ENCODE data around the gene FABP7. TPM values are rescaled to one million over a fixed set of nuclear protein-coding genes. Genes with fewer than 3 reads are reported as not detected.
A peak's percentile ranks its signal among the peaks of the same experiment; 100 is the strongest.

Gene FABP7
- polyA plus RNA-seq, 1 donor = 0.20 TPM

GRCh38 chr6:122758927-122759334 is 20.6 kb upstream of the FABP7 start:
- no peak for DNase-seq

DNA sequence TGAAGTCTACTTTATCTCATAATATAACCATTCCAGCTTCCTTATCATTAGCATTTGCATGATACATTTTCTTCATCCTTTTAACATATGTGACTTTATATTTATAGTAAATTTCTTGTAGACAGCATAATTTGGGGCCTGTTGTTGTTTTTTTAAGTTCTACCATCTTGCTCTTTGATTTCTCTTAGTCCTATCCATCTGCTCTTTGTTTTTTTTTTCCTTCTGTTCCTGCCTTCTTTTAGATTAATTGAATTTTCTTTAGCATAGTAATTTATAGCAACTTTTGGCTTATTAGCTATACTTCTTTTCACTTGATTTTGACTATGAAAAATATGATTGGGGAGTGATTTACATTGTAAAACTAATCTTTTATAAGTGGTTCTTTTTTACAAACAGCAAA is 19.2 kb upstream of the FABP7 start:
- no peak for DNase-seq

- DNase-seq = no peak
Measured at GRCh38 chr6:122766256-122766655, 13.3 kb upstream of the FABP7 start.

- no peak for DNase-seq
Measured at GRCh38 chr6:122770835-122771601, 8.5 kb upstream of the FABP7 start.

DNA sequence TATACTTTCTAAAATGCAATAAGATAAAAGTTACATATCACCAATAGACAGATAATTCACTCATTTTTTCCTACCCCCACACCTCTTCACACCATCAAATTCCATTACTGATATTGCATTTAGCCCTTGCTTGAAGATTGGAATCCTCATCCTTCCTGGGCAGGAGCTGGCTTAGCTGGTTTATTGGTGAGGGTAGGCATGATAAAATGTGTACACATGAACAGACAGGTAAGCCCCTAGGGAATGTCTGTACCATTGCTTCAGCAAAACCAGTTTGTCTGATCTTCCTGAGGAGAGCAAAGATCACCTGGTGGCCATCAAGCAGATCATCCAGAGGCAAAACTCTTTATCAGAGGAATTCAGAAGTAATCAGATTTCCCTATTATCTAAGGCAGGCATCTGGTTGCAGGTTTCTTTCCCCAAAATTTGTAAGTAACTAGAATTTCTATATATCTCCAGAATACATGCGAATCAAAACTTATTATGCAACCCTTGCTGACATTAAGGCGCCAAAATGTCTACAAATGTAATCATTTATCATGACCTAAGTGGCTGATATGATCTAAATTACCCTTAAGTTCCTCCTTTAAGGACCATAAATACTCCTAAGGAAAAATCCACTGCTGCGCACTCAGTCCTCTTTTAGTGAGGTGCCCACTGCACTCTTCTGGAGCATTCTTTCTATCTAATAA is 6.6 kb upstream of the FABP7 start:
- no peak for DNase-seq

GRCh38 chr6:122775975-122776374 is 3.5 kb upstream of the FABP7 start:
- DNase-seq = no peak

GRCh38 chr6:122778302-122778701 is 1.2 kb upstream of the FABP7 start:
- DNase-seq = no peak

- no peak for DNase-seq
Measured at GRCh38 chr6:122778985-122779661, 393 bp upstream of the FABP7 start.

DNA sequence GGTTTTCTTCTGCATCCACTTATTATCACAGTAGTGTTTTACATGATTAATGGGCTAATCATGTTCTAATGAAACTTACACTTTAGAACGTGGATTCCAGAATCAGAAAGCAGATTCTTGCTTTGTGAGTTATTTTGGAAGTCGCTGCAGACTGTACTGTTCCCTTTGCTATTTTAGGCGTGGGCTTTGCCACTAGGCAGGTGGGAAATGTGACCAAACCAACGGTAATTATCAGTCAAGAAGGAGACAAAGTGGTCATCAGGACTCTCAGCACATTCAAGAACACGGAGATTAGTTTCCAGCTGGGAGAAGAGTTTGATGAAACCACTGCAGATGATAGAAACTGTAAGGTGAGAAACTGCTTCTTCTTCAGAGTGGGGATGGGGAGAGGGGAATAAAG is 598 bp downstream of the FABP7 start:
- DNase-seq = no peak

GRCh38 chr6:122781716-122782115 is 2.2 kb downstream of the FABP7 start:
- DNase-seq = no peak

GRCh38 chr6:122783401-122783800 is 3.9 kb downstream of the FABP7 start:
- no peak for DNase-seq

- no peak for DNase-seq
Measured at GRCh38 chr6:122785891-122786290, 6.4 kb downstream of the FABP7 start.

GRCh38 chr6:122787721-122788120 is 8.2 kb downstream of the FABP7 start:
- no peak for DNase-seq

DNA sequence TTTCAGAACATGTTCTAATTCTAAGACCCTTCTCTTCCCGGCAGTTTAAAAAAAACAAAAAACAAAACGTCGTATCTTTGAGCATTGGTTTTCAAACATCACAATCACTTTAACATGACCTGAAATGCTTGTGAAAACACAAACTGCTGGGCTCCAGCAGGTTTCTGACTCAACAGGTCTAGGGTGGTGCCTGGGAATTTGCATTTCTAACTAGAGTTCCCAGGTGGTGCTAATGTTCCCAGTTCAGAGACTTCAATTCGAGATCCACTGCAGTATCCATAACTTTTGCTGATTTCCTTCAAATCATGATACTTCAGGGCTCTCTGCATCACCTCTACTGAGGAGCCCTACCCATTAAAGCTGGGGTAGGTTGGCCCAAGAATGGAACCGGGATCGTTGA is 8.7 kb downstream of the FABP7 start:
- DNase-seq = no peak

DNA sequence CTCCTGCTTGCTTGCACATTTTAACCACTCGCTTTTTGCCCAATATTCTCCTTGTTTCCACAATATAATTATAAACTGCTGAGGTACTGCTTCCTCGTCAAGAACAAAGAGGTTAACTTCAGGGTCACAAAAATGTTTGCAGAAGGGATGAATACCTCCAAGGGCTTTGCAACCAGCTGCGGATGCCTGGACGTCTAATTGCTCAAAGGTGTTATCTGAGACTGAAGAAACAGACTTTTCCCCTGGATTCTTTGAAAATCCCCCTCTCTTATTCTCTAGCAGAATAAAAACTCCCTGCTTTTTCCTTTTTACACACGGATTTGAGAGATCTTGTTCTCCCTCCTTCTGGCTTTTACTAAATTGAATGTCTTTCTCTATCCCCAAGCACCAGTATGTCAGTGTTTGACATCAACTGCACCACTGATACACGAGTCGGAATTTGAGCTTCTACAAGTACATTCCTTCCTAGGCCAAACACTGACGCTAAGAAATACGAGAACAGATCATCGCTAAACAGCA is 9.2 kb downstream of the FABP7 start:
- DNase-seq = peak; percentile 68

GRCh38 chr6:122789182-122790027 is 9.9 kb downstream of the FABP7 start, which contains the start of gene SMPDL3A:
SMPDL3A (plus strand) TSS chr6:122789258; CDS start chr6:122789347, 89 bp downstream.
- DNase-seq = peak; percentile 68

DNA sequence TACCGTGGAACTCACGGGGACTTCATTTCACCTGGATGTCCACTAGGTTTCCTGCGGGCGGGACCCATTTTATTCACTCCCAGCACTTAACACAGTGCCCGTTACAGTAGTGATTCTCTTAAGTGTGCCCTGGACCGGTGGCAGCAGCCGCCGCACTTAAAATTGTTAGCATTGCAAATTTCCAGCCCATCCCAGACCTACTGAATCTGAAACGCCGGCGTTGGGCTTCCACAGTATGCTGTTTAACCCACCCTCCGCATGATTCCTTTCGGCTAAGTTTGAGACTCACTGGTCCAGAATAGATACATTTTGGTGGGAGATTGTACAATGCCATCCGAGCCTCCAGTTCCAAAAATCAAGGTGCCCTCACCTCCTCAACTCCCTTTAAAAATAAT is 10.5 kb downstream of the FABP7 start:
- no peak for DNase-seq

- peak; percentile 37 for DNase-seq
Measured at GRCh38 chr6:122790423-122791309, 11.2 kb downstream of the FABP7 start.

- no peak for DNase-seq
Measured at GRCh38 chr6:122791310-122791679, 11.8 kb downstream of the FABP7 start.

DNA sequence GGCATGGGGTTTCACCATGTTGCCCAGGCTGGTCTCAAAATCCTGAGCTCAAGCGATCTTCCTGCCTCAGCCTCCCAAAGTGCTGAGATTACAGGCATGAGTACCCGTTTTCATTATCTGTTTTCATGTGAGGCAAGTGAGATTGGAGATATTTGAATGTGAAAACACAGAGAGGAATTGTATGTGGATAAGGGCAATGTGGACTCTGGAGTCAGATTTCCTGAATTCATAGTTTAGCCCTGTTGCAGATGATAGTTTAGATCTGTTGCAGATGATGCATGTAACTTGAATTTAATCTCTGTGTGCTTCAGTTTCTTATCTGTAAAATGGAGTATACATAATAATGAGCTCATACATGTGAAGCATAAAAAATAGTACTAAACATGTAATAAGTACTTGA is 13.2 kb downstream of the FABP7 start:
- DNase-seq = no peak

- no peak for DNase-seq
Measured at GRCh38 chr6:122797537-122797936, 18.0 kb downstream of the FABP7 start.
